IMR-90 (cell line): ENCODE results near the gene SLC23A3. TPM values are rescaled to one million over a fixed set of nuclear protein-coding genes. Genes with fewer than 3 reads are reported as not detected.

Experiments
- ATAC-seq: fragments of 200-7000 bp; cut with Tn5 transposase; 2 replicates; pipeline ENCODE4 v1.9.1; 2020; ENCODE audit warnings: low read depth, mild to moderate bottlenecking, moderate library complexity
- BruUV-seq: library from RNA; stranded (reverse); fragments of 400-500 nt; replicated peaks from 2 replicates; lab custom pipeline; 2021; lab: Mats Ljungman, UMichigan
- CTCF ChIA-PET: fragments of 300-600 bp; formaldehyde crosslinking; extraction: SDS; loops from one replicate; lab custom pipeline; 2021; ENCODE audit warnings: antibody characterized with exemption; lab: Yijun Ruan, JAX
- POLR2A ChIA-PET: fragments of 300-600 bp; sonication (Branson Sonifier 250); formaldehyde crosslinking; loops from one replicate; lab custom pipeline; 2022; ENCODE audit warnings: antibody characterized with exemption; ENCODE audit not compliant: unreplicated experiment; lab: Charles Lee
- DNase-seq: peaks from one replicate; pipeline ENCODE4 v3.0.0; 2013
- H2AFZ ChIP-seq: replicated peaks from 2 replicates; pipeline ENCODE3; 2013; ENCODE audit warnings: low read length, mild to moderate bottlenecking; ENCODE audit not compliant: poor library complexity
- H2AK5ac ChIP-seq: 2 replicates; pipeline ENCODE4 v1.6.1; 2013; ENCODE audit warnings: low read depth, low read length, inconsistent platforms
- H2AK9ac ChIP-seq: replicated peaks from 2 replicates; pipeline ENCODE3; 2013; ENCODE audit warnings: mild to moderate bottlenecking, low read depth, low read length, moderate library complexity; ENCODE audit not compliant: poor library complexity
- H2BK120ac ChIP-seq: 2 replicates; pipeline ENCODE4 v1.6.1; 2013; ENCODE audit warnings: low read depth, low read length, inconsistent platforms
- H2BK15ac ChIP-seq: 3 replicates; pipeline ENCODE4 v1.6.1; 2013; ENCODE audit warnings: low read depth, low read length, inconsistent platforms
- H2BK20ac ChIP-seq: 2 replicates; pipeline ENCODE4 v1.6.1; 2013; ENCODE audit warnings: low read depth, mild to moderate bottlenecking, inconsistent platforms, low read length, moderate library complexity
- H2BK5ac ChIP-seq: 2 replicates; pipeline ENCODE4 v1.6.1; 2013; ENCODE audit warnings: mild to moderate bottlenecking, low read depth, low read length, inconsistent platforms; ENCODE audit not compliant: poor library complexity, severe bottlenecking
- H3K14ac ChIP-seq: replicated peaks from 2 replicates; pipeline ENCODE4 v1.6.1; 2013; ENCODE audit warnings: low read depth, low read length, inconsistent platforms
- H3K18ac ChIP-seq: 2 replicates; pipeline ENCODE4 v1.6.1; 2013; ENCODE audit warnings: low read depth, low read length, control low read depth
- H3K23ac ChIP-seq: 2 replicates; pipeline ENCODE4 v1.6.1; 2013; ENCODE audit warnings: low read depth, low read length, inconsistent platforms
- H3K27ac ChIP-seq: 2 replicates; pipeline ENCODE4 v1.5.1; 2013; ENCODE audit warnings: mild to moderate bottlenecking, control low read depth, low read length; ENCODE audit not compliant: insufficient read depth
- H3K27me3 ChIP-seq: 2 replicates; pipeline ENCODE4 v1.6.1; 2013; ENCODE audit warnings: low read length; ENCODE audit not compliant: control insufficient read depth, insufficient read depth
- H3K36me3 ChIP-seq: 2 replicates; pipeline ENCODE4 v1.6.1; 2013; ENCODE audit warnings: low read length, mixed read lengths; ENCODE audit not compliant: control insufficient read depth, insufficient read depth
- H3K4ac ChIP-seq: 2 replicates; pipeline ENCODE4 v1.6.1; 2013; ENCODE audit warnings: low read depth, low read length, inconsistent platforms
- H3K4me1 ChIP-seq: 2 replicates; pipeline ENCODE4 v1.6.1; 2013; ENCODE audit warnings: low read length, mixed read lengths; ENCODE audit not compliant: control insufficient read depth, insufficient read depth
- H3K4me2 ChIP-seq: 2 replicates; pipeline ENCODE4 v1.6.1; 2013; ENCODE audit warnings: low read depth, mild to moderate bottlenecking, control low read depth, low read length, moderate library complexity
- H3K4me3 ChIP-seq: 2 replicates; pipeline ENCODE4 v1.5.1; 2013; ENCODE audit warnings: low read depth, mild to moderate bottlenecking, control low read depth, low read length, moderate library complexity; ENCODE audit not compliant: insufficient read depth
- H3K56ac ChIP-seq: 2 replicates; pipeline ENCODE4 v1.6.1; 2013; ENCODE audit warnings: low read length, inconsistent platforms; ENCODE audit not compliant: insufficient read depth; ENCODE audit errors: extremely low read depth
- H3K79me1 ChIP-seq, 2 experiments: 2 replicates each; pipeline ENCODE4 v1.6.1; 2013; ENCODE audit warnings: low read length in 2 of 2, inconsistent platforms in 1 of 2, low read depth in 1 of 2
- H3K9ac ChIP-seq: 2 replicates; pipeline ENCODE4 v1.6.1; 2013; ENCODE audit warnings: low read depth, low read length, control low read depth
- H3K9me1 ChIP-seq: 2 replicates; pipeline ENCODE4 v1.6.1; 2013; ENCODE audit warnings: low read length, inconsistent platforms; ENCODE audit not compliant: insufficient read depth
- H3K9me3 ChIP-seq: 2 replicates; pipeline ENCODE4 v1.6.1; 2013; ENCODE audit warnings: low read length; ENCODE audit not compliant: control insufficient read depth, insufficient read depth
- H4K20me1 ChIP-seq: 2 replicates; pipeline ENCODE4 v1.6.1; 2013; ENCODE audit warnings: low read length, inconsistent platforms; ENCODE audit not compliant: insufficient read depth
- H4K5ac ChIP-seq: 2 replicates; pipeline ENCODE4 v1.6.1; 2013; ENCODE audit warnings: mild to moderate bottlenecking, low read depth, low read length, control low read depth
- H4K8ac ChIP-seq, 2 experiments: 2 replicates each; pipeline ENCODE4 v1.6.1; 2013; ENCODE audit warnings: low read depth in 2 of 2, low read length in 2 of 2, control low read depth in 1 of 2, inconsistent platforms in 1 of 2
- H4K91ac ChIP-seq: 2 replicates; pipeline ENCODE4 v1.6.1; 2013; ENCODE audit warnings: low read depth, low read length, inconsistent platforms; ENCODE audit not compliant: insufficient read depth
- BHLHE40 ChIP-seq: fragments of 150-350 bp; IDR thresholded peaks from 2 replicates; pipeline ENCODE4 v1.6.1; 2016; ENCODE audit warnings: mild to moderate bottlenecking, low read depth, low read length
- CEBPB ChIP-seq: IDR thresholded peaks from 2 replicates; pipeline ENCODE4 v1.6.1; 2012; ENCODE audit warnings: low read depth, low read length, improper control_type of control experiment
- CHD1 ChIP-seq: IDR thresholded peaks from 2 replicates; pipeline ENCODE4 v1.6.1; 2012; ENCODE audit warnings: low read depth, low read length, improper control_type of control experiment
- MAFK ChIP-seq: IDR thresholded peaks from 2 replicates; pipeline ENCODE4 v1.6.1; 2012; ENCODE audit warnings: low read depth, low read length, improper control_type of control experiment
- MAZ ChIP-seq: IDR thresholded peaks from 2 replicates; pipeline ENCODE4 v1.6.1; 2012; ENCODE audit warnings: low read depth, mild to moderate bottlenecking, low read length, improper control_type of control experiment, moderate library complexity, borderline replicate concordance
- MXI1 ChIP-seq: IDR thresholded peaks from 2 replicates; pipeline ENCODE4 v1.6.1; 2012; ENCODE audit warnings: low read depth, mild to moderate bottlenecking, low read length, moderate library complexity, borderline replicate concordance
- POLR2A ChIP-seq: IDR thresholded peaks from 2 replicates; pipeline ENCODE4 v1.6.1; 2012; ENCODE audit warnings: mild to moderate bottlenecking, low read depth, low read length
- RAD21 ChIP-seq: IDR thresholded peaks from 2 replicates; pipeline ENCODE4 v1.6.1; 2012; ENCODE audit warnings: low read length, improper control_type of control experiment
- SMC3 ChIP-seq: fragments of 150-350 bp; IDR thresholded peaks from 2 replicates; pipeline ENCODE4 v1.6.1; 2016; ENCODE audit warnings: low read depth, mild to moderate bottlenecking, antibody characterized with exemption, low read length, moderate library complexity
- WGBS, 2 experiments: methylation state at CpG; one replicate each; pipeline versions ENCODE4 v1.1.5 to v1.1.7; 2013; ENCODE audit warnings: missing lambda C conversion rate in 2 of 2; ENCODE audit not compliant: insufficient read length in 1 of 2; ENCODE audit errors: extremely low coverage in 2 of 2; 5-methylcytosine and 5-hydroxymethylcytosine counted together
- dilution Hi-C: fragments of 300-500 bp; cut with HindIII; formaldehyde crosslinking; loops from one replicate; pipeline ENCODE4 v1.14.3; 2018; ENCODE audit warnings: low sequenced_read_pairs; ENCODE audit not compliant: unreplicated experiment
- in situ Hi-C: fragments of 300-500 bp; cut with MboI; formaldehyde crosslinking; loops from 3 replicates; pipeline ENCODE4 v1.14.3; 2019; ENCODE audit warnings: low sequenced_read_pairs, inconsistent platforms, mixed read lengths
- intact Hi-C: fragments of 100-400 bp; cut with micrococcal nuclease; formaldehyde crosslinking; loops from 2 replicates; pipeline ENCODE4 v1.10.0; 2022
- polyA plus RNA-seq, 3 experiments: library from polyadenylated mRNA; depleted of rRNA; stranded (reverse); fragments of >200 nt; gene quantifications; 2 replicates each; pipeline ENCODE4 v1.2.3, GENCODE V29; 2012; ENCODE audit warnings: low replicate concordance in 1 of 3
- total RNA-seq: library from RNA; depleted of rRNA; stranded (reverse); fragments of >200 nt; gene quantifications from 2 replicates; pipeline ENCODE4 v1.2.3, GENCODE V29; 2012

Gene SLC23A3
- total and polyA plus RNA-seq, 2 of the 4 experiments (the other 2 are of a cell fraction), result 0.18 to 0.65 TPM

- no peak for DNase-seq
- Histone ChIP-seq H3K56ac (no peak overlapping the region), H3K18ac (no peak overlapping the region), H3K4ac (no peak overlapping the region), H3K4me1 (peaks cover 12% of the 10 kb centered on the region), H4K8ac (no peak overlapping the region), H4K91ac (no peak overlapping the region), H3K27me3 (no peaks in the 10 kb centered on the region), H2BK20ac (no peak overlapping the region), H3K23ac (no peak overlapping the region), H3K9ac (no peak overlapping the region), H2AFZ (no peak overlapping the region), H3K27ac (no peak overlapping the region), H3K9me1 (peaks cover 9% of the 10 kb centered on the region), H2AK5ac (no peak overlapping the region), H4K20me1 (peaks cover 3% of the 10 kb centered on the region; the same call in 1 of the 2 replicates), H3K4me3 (no peak overlapping the region), H3K36me3 (no peaks in the 10 kb centered on the region), H2AK9ac (no peak overlapping the region), H3K79me1 (no peaks in the 10 kb centered on the region; a peak in 1 of 4 replicates), H2BK120ac (no peak overlapping the region), H3K9me3 (no peaks in the 10 kb centered on the region), H3K4me2 (no peak overlapping the region), H4K5ac (no peak overlapping the region), H2BK15ac (no peak overlapping the region), H3K14ac (no peak overlapping the region), H2BK5ac (no peak overlapping the region)
- BruUV-seq, result no TSS peak
- no peak for TF ChIP-seq MAZ
- no peak for TF ChIP-seq CEBPB
- no peak for TF ChIP-seq CHD1
- TF ChIP-seq RAD21, result no peak
- TF ChIP-seq MAFK, result no peak
- no peak for TF ChIP-seq POLR2A
- no peak for TF ChIP-seq BHLHE40
- no peak for TF ChIP-seq MXI1
- no peak for TF ChIP-seq SMC3
- dilution Hi-C loops, result no loop called here
- CTCF ChIA-PET, result interaction anchor here (0.6 to 1.4 kb wide), 4 partner anchors 16 to 344 kb away, joined by 3 to 6 read pairs (median 3); no protein-coding TSS in a partner anchor
- POLR2A ChIA-PET, result no interaction called here
- 100% methylated on average over 1 of the region's 5 CpGs; no CpG with 5 or more reads in 1 of the 2 experiments for WGBS, 2 experiments
- ATAC-seq, result no peak
- intact Hi-C loops, result no loop called here
- in situ Hi-C loops, result no loop called here
These were observed 47.4 kb downstream of the SLC23A3 start for GRCh38 chr2:219122202-219122980.
